ENCODE measurements around the gene PGAP6. TPM values are rescaled to one million over a fixed set of nuclear protein-coding genes. Genes with fewer than 3 reads are reported as not detected.
A peak's percentile ranks its signal among the peaks of the same experiment; 100 is the strongest.
"Not testable (repeated sequence)": the region's sequence is repeated elsewhere in the genome, so short reads cannot be mapped to it uniquely, and the experiment has no call there.

The PGAP6 gene
- total RNA-seq, 1 donor from 2014 or later: 56.0 TPM

GRCh38 chr16:351804-352520 lies 29.8 kb downstream of the PGAP6 start:
- H3K36me3 Mint-ChIP-seq: peaks cover 6% of the 10 kb centered on the region
- no peak for DNase-seq (ENCODE audit: extremely low spot score, unreplicated experiment)
- no peak for TF ChIP-seq CTCF (conservative IDR thresholded peaks at IDR 0.05)
- no peaks in the 10 kb centered on the region for H3K27me3 Mint-ChIP-seq
- H3K4me3 Mint-ChIP-seq: peak overlapping the region; percentile 92
- H3K4me1 Mint-ChIP-seq (ENCODE audit: unreplicated experiment): peaks cover 9% of the 10 kb centered on the region
- peak overlapping the region; percentile 80 for H3K27ac Mint-ChIP-seq
- H3K9me3 Mint-ChIP-seq: no peaks in the 10 kb centered on the region

GRCh38 chr16:350203-350602 lies 31.6 kb downstream of the PGAP6 start:
- Mint-ChIP-seq H3K4me3 (peak overlapping the region; percentile 92), H3K27me3 (no peaks in the 10 kb centered on the region), H3K4me1 (ENCODE audit: unreplicated experiment) (peaks cover 9% of the 10 kb centered on the region), H3K27ac (peak overlapping the region; percentile 3), H3K9me3 (no peaks in the 10 kb centered on the region), H3K36me3 (peaks cover 20% of the 10 kb centered on the region)
- no peak for DNase-seq (ENCODE audit: extremely low spot score, unreplicated experiment)
- TF ChIP-seq CTCF (conservative IDR thresholded peaks at IDR 0.05): no peak

- TF ChIP-seq CTCF (conservative IDR thresholded peaks at IDR 0.05): no peak
- peaks cover 9% of the 10 kb centered on the region for H3K4me1 Mint-ChIP-seq (ENCODE audit: unreplicated experiment)
These were observed 32.6 kb downstream of the PGAP6 start for GRCh38 chr16:349211-349610.

GRCh38 chr16:348495-348894 lies 33.3 kb downstream of the PGAP6 start:
- not testable (repeated sequence) for DNase-seq (ENCODE audit: extremely low spot score, unreplicated experiment); H3K27ac Mint-ChIP-seq; H3K4me1 Mint-ChIP-seq (ENCODE audit: unreplicated experiment); H3K4me3 Mint-ChIP-seq; H3K27me3 Mint-ChIP-seq; H3K9me3 Mint-ChIP-seq
- peaks cover 27% of the 10 kb centered on the region for H3K36me3 Mint-ChIP-seq

More at GRCh38 chr16:349211-349610, 32.6 kb downstream of the PGAP6 start:
- no peak for DNase-seq (ENCODE audit: extremely low spot score, unreplicated experiment)
- H3K27me3 Mint-ChIP-seq: no peaks in the 10 kb centered on the region
- peaks cover 27% of the 10 kb centered on the region for H3K36me3 Mint-ChIP-seq
- no peak overlapping the region for H3K27ac Mint-ChIP-seq
- peak overlapping the region; percentile 69 for H3K4me3 Mint-ChIP-seq
- no peaks in the 10 kb centered on the region for H3K9me3 Mint-ChIP-seq

- peaks cover 27% of the 10 kb centered on the region for H3K36me3 Mint-ChIP-seq
- peaks cover 9% of the 10 kb centered on the region for H3K4me1 Mint-ChIP-seq (ENCODE audit: unreplicated experiment)
- DNase-seq (ENCODE audit: extremely low spot score, unreplicated experiment): no peak
- no peak for TF ChIP-seq CTCF (conservative IDR thresholded peaks at IDR 0.05)
- H3K27me3 Mint-ChIP-seq: no peaks in the 10 kb centered on the region
- no peaks in the 10 kb centered on the region for H3K9me3 Mint-ChIP-seq
- no peak overlapping the region for H3K4me3 Mint-ChIP-seq
- H3K27ac Mint-ChIP-seq: no peak overlapping the region
These were observed 34.6 kb downstream of the PGAP6 start for GRCh38 chr16:347203-347602.

- H3K4me3 Mint-ChIP-seq: no peak overlapping the region
- no peak for TF ChIP-seq CTCF (conservative IDR thresholded peaks at IDR 0.05)
- H3K27me3 Mint-ChIP-seq: no peaks in the 10 kb centered on the region
- DNase-seq (ENCODE audit: extremely low spot score, unreplicated experiment): no peak
- H3K27ac Mint-ChIP-seq: no peak overlapping the region
- peaks cover 9% of the 10 kb centered on the region for H3K4me1 Mint-ChIP-seq (ENCODE audit: unreplicated experiment)
- no peaks in the 10 kb centered on the region for H3K9me3 Mint-ChIP-seq
- H3K36me3 Mint-ChIP-seq: peaks cover 31% of the 10 kb centered on the region
These were observed 35.2 kb downstream of the PGAP6 start for GRCh38 chr16:346587-346986.
